Measurements from ENCODE around the gene ADAMTS19. TPM values are rescaled to one million over a fixed set of nuclear protein-coding genes. Genes with fewer than 3 reads are reported as not detected.
"Not testable (repeated sequence)": the region's sequence is repeated elsewhere in the genome, so short reads cannot be mapped to it uniquely, and the experiment has no call there.

The ADAMTS19 gene
- total and polyA plus RNA-seq, 12 donors, result 0.15 to 1.3 (median 0.43) TPM

DNA sequence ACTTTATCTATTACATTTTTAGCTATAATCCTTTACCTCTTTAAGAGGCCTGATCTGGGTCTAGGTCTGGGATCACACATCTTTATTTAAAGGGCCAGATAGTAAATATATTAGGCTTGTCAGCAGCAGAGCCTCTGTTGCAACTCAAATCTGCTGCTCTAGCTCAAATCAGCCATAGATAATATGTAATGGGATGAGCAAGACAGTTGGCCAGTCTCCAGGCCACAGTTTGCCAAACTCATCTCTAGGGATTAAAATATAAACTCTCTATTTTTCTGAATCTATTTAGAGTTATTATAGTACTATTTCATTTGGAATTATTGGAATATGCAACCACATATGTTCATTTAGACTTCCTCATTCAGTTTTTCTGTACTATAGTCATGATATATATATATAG lies 171.9 kb downstream of the ADAMTS19 start:
- Histone ChIP-seq H3K27ac (no peak overlapping the region), H3K27me3 (no peaks in the 10 kb centered on the region), H3K9me3 (peaks cover 0 to 33% (median 11%) of the 10 kb centered on the region in 11 donors), H3K4me1 (no peaks in the 10 kb centered on the region), H3K4me3 (no peak overlapping the region), H3K36me3 (no peaks in the 10 kb centered on the region)
- TF ChIP-seq, protein P1, sequence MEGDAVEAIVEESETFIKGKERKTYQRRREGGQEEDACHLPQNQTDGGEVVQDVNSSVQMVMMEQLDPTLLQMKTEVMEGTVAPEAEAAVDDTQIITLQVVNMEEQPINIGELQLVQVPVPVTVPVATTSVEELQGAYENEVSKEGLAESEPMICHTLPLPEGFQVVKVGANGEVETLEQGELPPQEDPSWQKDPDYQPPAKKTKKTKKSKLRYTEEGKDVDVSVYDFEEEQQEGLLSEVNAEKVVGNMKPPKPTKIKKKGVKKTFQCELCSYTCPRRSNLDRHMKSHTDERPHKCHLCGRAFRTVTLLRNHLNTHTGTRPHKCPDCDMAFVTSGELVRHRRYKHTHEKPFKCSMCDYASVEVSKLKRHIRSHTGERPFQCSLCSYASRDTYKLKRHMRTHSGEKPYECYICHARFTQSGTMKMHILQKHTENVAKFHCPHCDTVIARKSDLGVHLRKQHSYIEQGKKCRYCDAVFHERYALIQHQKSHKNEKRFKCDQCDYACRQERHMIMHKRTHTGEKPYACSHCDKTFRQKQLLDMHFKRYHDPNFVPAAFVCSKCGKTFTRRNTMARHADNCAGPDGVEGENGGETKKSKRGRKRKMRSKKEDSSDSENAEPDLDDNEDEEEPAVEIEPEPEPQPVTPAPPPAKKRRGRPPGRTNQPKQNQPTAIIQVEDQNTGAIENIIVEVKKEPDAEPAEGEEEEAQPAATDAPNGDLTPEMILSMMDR (IDR thresholded peaks at IDR 0.05), result no peak
- DNase-seq (no peak), ATAC-seq (no peak)
- intact Hi-C loops (cut with DNase I), result no loop called here

- H3K4me3 ChIP-seq; H3K36me3 ChIP-seq; ATAC-seq; H3K27ac ChIP-seq; H3K27me3 ChIP-seq; H3K4me1 ChIP-seq; DNase-seq; intact Hi-C loops (cut with DNase I): not testable (repeated sequence)
- peaks cover 0 to 27% (median 11%) of the 10 kb centered on the region in 11 donors for H3K9me3 ChIP-seq
- 87 to 92% methylated on average over 11 of the region's 11 CpGs for WGBS, 2 donors
Observed at GRCh38 chr5:129637501-129637900, 177.4 kb downstream of the ADAMTS19 start.

DNA sequence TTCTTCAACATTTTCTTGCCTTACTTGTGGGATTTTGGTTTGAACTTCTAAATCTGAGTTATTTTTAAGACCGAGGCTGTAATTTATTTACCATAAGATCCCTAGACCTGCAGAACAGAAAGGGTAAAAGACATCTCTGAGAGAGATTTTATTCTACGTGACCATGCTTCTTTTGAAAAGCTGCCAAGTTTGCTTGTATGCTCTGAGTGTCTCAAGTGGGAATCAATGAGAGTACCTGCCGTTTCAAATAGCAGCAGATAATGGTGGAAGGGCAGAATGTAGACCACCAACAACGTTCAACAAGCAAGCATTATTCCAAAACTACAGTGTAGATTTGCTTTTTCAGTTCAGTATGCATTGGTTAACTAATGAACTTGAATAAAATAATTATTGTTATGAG lies 179.2 kb downstream of the ADAMTS19 start:
- Histone ChIP-seq H3K4me3 (no peak overlapping the region), H3K4me1 (no peaks in the 10 kb centered on the region), H3K27me3 (peaks cover 0 to 5% (median 0%) of the 10 kb centered on the region in 7 donors), H3K9me3 (peaks cover 0 to 8% (median 0%) of the 10 kb centered on the region in 11 donors), H3K27ac (no peak overlapping the region), H3K36me3 (no peaks in the 10 kb centered on the region)
- WGBS, 2 donors, result 27 to 31% methylated on average over 4 of the region's 4 CpGs
- TF ChIP-seq, protein P1 (IDR thresholded peaks at IDR 0.05), result no peak
- DNase-seq (no peak), ATAC-seq (no peak)
- intact Hi-C loops (cut with DNase I), result no loop called here

GRCh38 chr5:129652349-129653056 lies 192.4 kb downstream of the ADAMTS19 start:
- Histone ChIP-seq H3K27me3 (no peaks in the 10 kb centered on the region), H3K36me3 (no peaks in the 10 kb centered on the region), H3K4me3 (no peak overlapping the region), H3K4me1 (no peaks in the 10 kb centered on the region), H3K27ac (no peak overlapping the region), H3K9me3 (no peaks in the 10 kb centered on the region)
- WGBS, 2 donors, result 68 to 75% methylated on average over 2 of the region's 2 CpGs
- no peak for ATAC-seq
- TF ChIP-seq, protein P1 (IDR thresholded peaks at IDR 0.05), result no peak
- intact Hi-C loops (cut with DNase I), result no loop called here
- DNase-seq, result no peak

- Histone ChIP-seq H3K4me3 (no peak overlapping the region), H3K27me3 (no peaks in the 10 kb centered on the region), H3K36me3 (no peaks in the 10 kb centered on the region), H3K9me3 (no peaks in the 10 kb centered on the region), H3K4me1 (no peaks in the 10 kb centered on the region), H3K27ac (no peak overlapping the region)
- 12 to 18% methylated on average over 2 of the region's 2 CpGs for WGBS, 2 donors
- intact Hi-C loops (cut with DNase I), result no loop called here
- TF ChIP-seq, protein P1 (IDR thresholded peaks at IDR 0.05), result no peak
- ATAC-seq, result no peak
- DNase-seq, result no peak
Observed at GRCh38 chr5:129653057-129653375, 192.9 kb downstream of the ADAMTS19 start.

All from heart right ventricle (tissue), 16 donors.